OCI-LY1 (cell line): Measurements from ENCODE around the gene SLC22A3.

Experiments used
- H2AFZ ChIP-seq: fragments of 200-600 bp; sonication (generic), shearing (Covaris generic); 2 replicates; pipeline ENCODE4 v1.6.0; 2014; ENCODE audit warnings: antibody characterized with exemption, mild to moderate bottlenecking, low read length
- H3F3A ChIP-seq: fragments of 200-600 bp; sonication (generic), shearing (Covaris generic); 2 replicates; pipeline ENCODE4 v1.6.0; 2014; ENCODE audit warnings: mild to moderate bottlenecking, antibody characterized with exemption, low read length, moderate library complexity; ENCODE audit not compliant: insufficient read depth
- H3K27ac ChIP-seq: fragments of 200-600 bp; sonication (generic); 2 replicates; pipeline ENCODE4 v1.5.1; 2014; ENCODE audit warnings: low read length, mixed run types, mild to moderate bottlenecking, low read depth; ENCODE audit not compliant: poor library complexity, severe bottlenecking
- H3K27me3 ChIP-seq: fragments of 200-600 bp; sonication (generic); 2 replicates; pipeline ENCODE4 v1.6.0; 2014; ENCODE audit warnings: antibody characterized with exemption, mild to moderate bottlenecking, low read length, moderate library complexity; ENCODE audit not compliant: insufficient read depth
- H3K36me3 ChIP-seq: fragments of 200-600 bp; sonication (generic); 2 replicates; pipeline ENCODE4 v1.6.1; 2014; ENCODE audit warnings: mild to moderate bottlenecking, antibody characterized with exemption, low read length, moderate library complexity, mixed read lengths; ENCODE audit not compliant: insufficient read depth
- H3K4me1 ChIP-seq: fragments of 200-600 bp; sonication (generic); 2 replicates; pipeline ENCODE4 v1.5.1; 2014; ENCODE audit warnings: mild to moderate bottlenecking, low read length, moderate library complexity; ENCODE audit not compliant: insufficient read depth, severe bottlenecking
- H3K4me2 ChIP-seq: fragments of 200-600 bp; sonication (generic), shearing (Covaris generic); 2 replicates; pipeline ENCODE4 v1.6.1; 2014; ENCODE audit warnings: low read length
- H3K4me3 ChIP-seq: fragments of 200-600 bp; sonication (generic); 2 replicates; pipeline ENCODE4 v1.5.1; 2014; ENCODE audit warnings: low read length, low read depth, mild to moderate bottlenecking, mixed read lengths; ENCODE audit not compliant: poor library complexity, severe bottlenecking
- H3K79me2 ChIP-seq: fragments of 200-600 bp; shearing (Covaris generic); 2 replicates; pipeline ENCODE4 v1.6.1; 2016; ENCODE audit warnings: mixed run types, low read length, mixed read lengths; ENCODE audit not compliant: insufficient read depth
- H3K9ac ChIP-seq: fragments of 200-600 bp; sonication (generic), shearing (Covaris generic); 2 replicates; pipeline ENCODE4 v1.6.1; 2014; ENCODE audit warnings: mild to moderate bottlenecking, low read length, mixed read lengths
- H3K9me2 ChIP-seq: fragments of 200-600 bp; sonication (generic), shearing (Covaris generic); 2 replicates; pipeline ENCODE4 v1.6.1; 2014; ENCODE audit warnings: low read depth, mild to moderate bottlenecking, low read length, mixed read lengths
- H3K9me3 ChIP-seq: fragments of 200-600 bp; shearing (Covaris generic); 2 replicates; pipeline ENCODE4 v1.6.1; 2014; ENCODE audit warnings: low read length, mixed read lengths
- H4K20me1 ChIP-seq: fragments of 200-600 bp; sonication (generic), shearing (Covaris generic); 2 replicates; pipeline ENCODE4 v1.6.0; 2016; ENCODE audit warnings: mild to moderate bottlenecking, low read length; ENCODE audit not compliant: insufficient read depth
- CTCF ChIP-seq: fragments of 200-600 bp; sonication (generic), shearing (Covaris generic); IDR thresholded peaks from 2 replicates; pipeline ENCODE4 v1.5.1; 2017; ENCODE audit warnings: mild to moderate bottlenecking, antibody characterized with exemption, low read length, moderate library complexity, mixed read lengths
- EZH2 ChIP-seq: fragments of 200-600 bp; sonication (generic), shearing (Covaris generic); IDR thresholded peaks from 2 replicates; pipeline ENCODE4 v1.8.0; 2017; ENCODE audit warnings: borderline replicate concordance, mixed run types, mild to moderate bottlenecking, antibody characterized with exemption, low read length, moderate library complexity, mixed read lengths

SLC22A3 gene

DNA sequence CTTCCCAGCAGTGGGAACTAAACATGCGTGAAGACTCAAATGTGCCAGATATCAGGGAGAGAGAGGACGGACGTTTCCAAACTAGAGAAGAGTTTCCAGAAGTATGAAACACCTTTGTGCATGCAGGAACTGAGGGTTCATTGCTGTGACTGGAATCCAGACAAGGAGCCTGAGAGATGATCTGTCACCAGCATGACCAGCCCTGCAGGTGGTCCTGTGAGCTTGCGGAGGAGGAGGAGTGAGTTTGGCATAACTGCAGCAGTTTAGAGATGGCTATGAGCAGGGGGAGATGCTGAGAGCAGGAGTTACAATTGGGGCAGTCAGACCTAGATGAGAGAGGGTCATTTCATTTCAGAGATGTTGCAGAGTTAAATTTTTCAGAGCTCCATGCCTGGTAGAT is 89.6 kb downstream of the SLC22A3 start:
- H3K27ac ChIP-seq, result no peak overlapping the region
- no peaks in the 10 kb centered on the region for H3K79me2 ChIP-seq
- no peaks in the 10 kb centered on the region for H3K27me3 ChIP-seq
- H3K9me3 ChIP-seq, result no peaks in the 10 kb centered on the region
- H3K4me2 ChIP-seq, result no peak overlapping the region
- no peaks in the 10 kb centered on the region for H3F3A ChIP-seq
- H3K9ac ChIP-seq, result no peak overlapping the region
- TF ChIP-seq EZH2, result no peak
- no peak for TF ChIP-seq CTCF
- H4K20me1 ChIP-seq, result no peaks in the 10 kb centered on the region
- H3K36me3 ChIP-seq, result no peaks in the 10 kb centered on the region
- no peak overlapping the region for H3K4me3 ChIP-seq
- no peaks in the 10 kb centered on the region for H3K9me2 ChIP-seq
- H3K4me1 ChIP-seq, result no peaks in the 10 kb centered on the region
- no peak overlapping the region for H2AFZ ChIP-seq

DNA sequence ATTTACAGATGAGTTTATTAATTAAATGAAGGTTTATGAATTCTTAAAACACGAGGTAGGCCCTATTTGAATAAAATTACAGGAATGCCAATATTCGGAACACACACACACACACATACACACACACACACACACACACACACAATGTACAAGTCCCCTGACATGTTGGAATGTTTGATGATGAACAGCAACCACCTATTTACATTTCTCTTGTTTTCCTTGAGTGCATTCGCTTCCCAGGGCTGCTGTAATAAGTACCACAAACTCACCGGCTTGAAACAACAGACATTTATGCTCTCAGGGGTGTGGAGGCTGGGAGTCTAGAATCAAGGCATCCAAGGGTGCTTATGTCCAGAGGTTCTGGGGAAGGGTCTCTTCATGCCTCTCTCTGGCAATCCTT is 90.3 kb downstream of the SLC22A3 start:
- no peaks in the 10 kb centered on the region for H3K79me2 ChIP-seq
- no peaks in the 10 kb centered on the region for H3K9me3 ChIP-seq
- TF ChIP-seq EZH2, result no peak
- no peak for TF ChIP-seq CTCF
- H4K20me1 ChIP-seq, result no peaks in the 10 kb centered on the region
- no peaks in the 10 kb centered on the region for H3K9me2 ChIP-seq
- no peaks in the 10 kb centered on the region for H3K4me1 ChIP-seq
- no peak overlapping the region for H3K4me2 ChIP-seq
- H3K36me3 ChIP-seq, result no peaks in the 10 kb centered on the region
- H3K4me3 ChIP-seq, result no peak overlapping the region
- no peak overlapping the region for H2AFZ ChIP-seq
- no peak overlapping the region for H3K27ac ChIP-seq
- no peaks in the 10 kb centered on the region for H3F3A ChIP-seq
- no peak overlapping the region for H3K9ac ChIP-seq
- no peaks in the 10 kb centered on the region for H3K27me3 ChIP-seq

GRCh38 chr6:160439751-160440150 is 91.6 kb downstream of the SLC22A3 start:
- no peak overlapping the region for H3K4me2 ChIP-seq
- H3K9ac ChIP-seq, result no peak overlapping the region
- TF ChIP-seq CTCF (no peak), EZH2 (no peak)
- H2AFZ ChIP-seq, result no peak overlapping the region
- no peaks in the 10 kb centered on the region for H3K4me1 ChIP-seq
- no peaks in the 10 kb centered on the region for H3K36me3 ChIP-seq
- H3K27ac ChIP-seq, result no peak overlapping the region
- H3K9me3 ChIP-seq, result no peaks in the 10 kb centered on the region
- H3K4me3 ChIP-seq, result no peak overlapping the region
- no peaks in the 10 kb centered on the region for H3K79me2 ChIP-seq
- no peaks in the 10 kb centered on the region for H3K27me3 ChIP-seq
- H3F3A ChIP-seq, result no peaks in the 10 kb centered on the region
- H4K20me1 ChIP-seq, result no peaks in the 10 kb centered on the region
- no peaks in the 10 kb centered on the region for H3K9me2 ChIP-seq
